Measurements from ENCODE around the gene NOP10. TPM values are rescaled to one million over a fixed set of nuclear protein-coding genes. Genes with fewer than 3 reads are reported as not detected.

The NOP10 gene
- total RNA-seq, 1 experiment from 2014 or later, result 416 TPM

- DNase-seq (ENCODE audit: low spot score), result no peak
Measured at GRCh38 chr15:34332553-34333120, 10.3 kb downstream of the NOP10 start.

GRCh38 chr15:34331809-34332208 lies 11.1 kb downstream of the NOP10 start:
- no peak for DNase-seq (ENCODE audit: low spot score)

GRCh38 chr15:34330279-34330678 lies 12.7 kb downstream of the NOP10 start:
- no peak for DNase-seq (ENCODE audit: low spot score)

GRCh38 chr15:34329006-34329405 lies 13.9 kb downstream of the NOP10 start:
- no peak for DNase-seq (ENCODE audit: low spot score)

- no peak for DNase-seq (ENCODE audit: low spot score)
Measured at GRCh38 chr15:34327906-34328305, 15.0 kb downstream of the NOP10 start.

GRCh38 chr15:34325368-34325767 lies 17.6 kb downstream of the NOP10 start:
- DNase-seq (ENCODE audit: low spot score), result no peak

GRCh38 chr15:34324933-34325332 lies 18.0 kb downstream of the NOP10 start:
- no peak for DNase-seq (ENCODE audit: low spot score)

GRCh38 chr15:34323217-34323616 lies 19.7 kb downstream of the NOP10 start:
- no peak for DNase-seq (ENCODE audit: low spot score)

- DNase-seq (ENCODE audit: low spot score), result peak; percentile 45
Measured at GRCh38 chr15:34318277-34319079, 24.5 kb downstream of the NOP10 start.

- DNase-seq (ENCODE audit: low spot score), result no peak
Measured at GRCh38 chr15:34314491-34315490, 28.1 kb downstream of the NOP10 start.

GRCh38 chr15:34311563-34311962 lies 31.4 kb downstream of the NOP10 start:
- no peak for DNase-seq (ENCODE audit: low spot score)

- DNase-seq (ENCODE audit: low spot score), result peak; percentile 12
Measured at GRCh38 chr15:34304613-34305012, 38.3 kb downstream of the NOP10 start.

- no peak for DNase-seq (ENCODE audit: low spot score)
Measured at GRCh38 chr15:34301058-34301457, 41.9 kb downstream of the NOP10 start.

- DNase-seq (ENCODE audit: low spot score), result no peak
Measured at GRCh38 chr15:34297059-34297458, 45.9 kb downstream of the NOP10 start.

GRCh38 chr15:34292621-34293020 lies 50.3 kb downstream of the NOP10 start:
- no peak for DNase-seq (ENCODE audit: low spot score)

Other genes starting within 250 kb of the NOP10 start
- gene EMC7, start 241.3 kb downstream of the NOP10 start, total RNA-seq (2014; rRNA removed; shearing (Covaris generic)), result 20.6 and 43.1 TPM in 2 replicates
- 1.0 and 1.4 TPM in 2 replicates for gene PGBD4, start 241.1 kb downstream of the NOP10 start, total RNA-seq (2014; rRNA removed; shearing (Covaris generic))
- gene KATNBL1, start 133.0 kb downstream of the NOP10 start, total RNA-seq (2014; rRNA removed; shearing (Covaris generic)), result 38.2 and 40.1 TPM in 2 replicates
- 158 and 216 TPM in 2 replicates for gene EMC4, start 118.1 kb downstream of the NOP10 start, total RNA-seq (2014; rRNA removed; shearing (Covaris generic))
- gene SLC12A6, start 5.4 kb downstream of the NOP10 start, total RNA-seq (2014; rRNA removed; shearing (Covaris generic)), result 2.6 and 3.4 TPM in 2 replicates
- gene NUTM1, start 179 bp upstream of the NOP10 start, total RNA-seq (2014; rRNA removed; shearing (Covaris generic)), result not detected in 2 replicates
- gene LPCAT4, start 24.1 kb upstream of the NOP10 start, total RNA-seq (2014; rRNA removed; shearing (Covaris generic)), result 7.4 and 12.0 TPM in 2 replicates
- 1.3 and 2.1 TPM in 2 replicates for gene GOLGA8A, start 94.7 kb upstream of the NOP10 start, total RNA-seq (2014; rRNA removed; shearing (Covaris generic))
- 8.3 and 11.1 TPM in 2 replicates for gene GOLGA8B, start 240.5 kb upstream of the NOP10 start, total RNA-seq (2014; rRNA removed; shearing (Covaris generic))